IMR-90 (cell line): ENCODE results near the gene FBXW8. TPM values are rescaled to one million over a fixed set of nuclear protein-coding genes. Genes with fewer than 3 reads are reported as not detected.

Experiments used
- ATAC-seq: fragments of 200-7000 bp; cut with Tn5 transposase; 2 replicates; pipeline ENCODE4 v1.9.1; 2020; ENCODE audit warnings: low read depth, mild to moderate bottlenecking, moderate library complexity
- BruUV-seq: library from RNA; stranded (reverse); fragments of 400-500 nt; replicated peaks from 2 replicates; lab custom pipeline; 2021; lab: Mats Ljungman, UMichigan
- CTCF ChIA-PET: fragments of 300-600 bp; formaldehyde crosslinking; extraction: SDS; loops from one replicate; lab custom pipeline; 2021; ENCODE audit warnings: antibody characterized with exemption; lab: Yijun Ruan, JAX
- POLR2A ChIA-PET: fragments of 300-600 bp; sonication (Branson Sonifier 250); formaldehyde crosslinking; loops from one replicate; lab custom pipeline; 2022; ENCODE audit warnings: antibody characterized with exemption; ENCODE audit not compliant: unreplicated experiment; lab: Charles Lee
- DNase-seq: peaks from one replicate; pipeline ENCODE4 v3.0.0; 2013
- H2AFZ ChIP-seq: replicated peaks from 2 replicates; pipeline ENCODE3; 2013; ENCODE audit warnings: low read length, mild to moderate bottlenecking; ENCODE audit not compliant: poor library complexity
- H2AK5ac ChIP-seq: 2 replicates; pipeline ENCODE4 v1.6.1; 2013; ENCODE audit warnings: low read depth, low read length, inconsistent platforms
- H2AK9ac ChIP-seq: replicated peaks from 2 replicates; pipeline ENCODE3; 2013; ENCODE audit warnings: mild to moderate bottlenecking, low read depth, low read length, moderate library complexity; ENCODE audit not compliant: poor library complexity
- H2BK120ac ChIP-seq: 2 replicates; pipeline ENCODE4 v1.6.1; 2013; ENCODE audit warnings: low read depth, low read length, inconsistent platforms
- H2BK15ac ChIP-seq: 3 replicates; pipeline ENCODE4 v1.6.1; 2013; ENCODE audit warnings: low read depth, low read length, inconsistent platforms
- H2BK20ac ChIP-seq: 2 replicates; pipeline ENCODE4 v1.6.1; 2013; ENCODE audit warnings: low read depth, mild to moderate bottlenecking, inconsistent platforms, low read length, moderate library complexity
- H2BK5ac ChIP-seq: 2 replicates; pipeline ENCODE4 v1.6.1; 2013; ENCODE audit warnings: mild to moderate bottlenecking, low read depth, low read length, inconsistent platforms; ENCODE audit not compliant: poor library complexity, severe bottlenecking
- H3K14ac ChIP-seq: replicated peaks from 2 replicates; pipeline ENCODE4 v1.6.1; 2013; ENCODE audit warnings: low read depth, low read length, inconsistent platforms
- H3K18ac ChIP-seq: 2 replicates; pipeline ENCODE4 v1.6.1; 2013; ENCODE audit warnings: low read depth, low read length, control low read depth
- H3K23ac ChIP-seq: 2 replicates; pipeline ENCODE4 v1.6.1; 2013; ENCODE audit warnings: low read depth, low read length, inconsistent platforms
- H3K27ac ChIP-seq: 2 replicates; pipeline ENCODE4 v1.5.1; 2013; ENCODE audit warnings: mild to moderate bottlenecking, control low read depth, low read length; ENCODE audit not compliant: insufficient read depth
- H3K27me3 ChIP-seq: 2 replicates; pipeline ENCODE4 v1.6.1; 2013; ENCODE audit warnings: low read length; ENCODE audit not compliant: control insufficient read depth, insufficient read depth
- H3K36me3 ChIP-seq: 2 replicates; pipeline ENCODE4 v1.6.1; 2013; ENCODE audit warnings: low read length, mixed read lengths; ENCODE audit not compliant: control insufficient read depth, insufficient read depth
- H3K4ac ChIP-seq: 2 replicates; pipeline ENCODE4 v1.6.1; 2013; ENCODE audit warnings: low read depth, low read length, inconsistent platforms
- H3K4me1 ChIP-seq: 2 replicates; pipeline ENCODE4 v1.6.1; 2013; ENCODE audit warnings: low read length, mixed read lengths; ENCODE audit not compliant: control insufficient read depth, insufficient read depth
- H3K4me2 ChIP-seq: 2 replicates; pipeline ENCODE4 v1.6.1; 2013; ENCODE audit warnings: low read depth, mild to moderate bottlenecking, control low read depth, low read length, moderate library complexity
- H3K4me3 ChIP-seq: 2 replicates; pipeline ENCODE4 v1.5.1; 2013; ENCODE audit warnings: low read depth, mild to moderate bottlenecking, control low read depth, low read length, moderate library complexity; ENCODE audit not compliant: insufficient read depth
- H3K56ac ChIP-seq: 2 replicates; pipeline ENCODE4 v1.6.1; 2013; ENCODE audit warnings: low read length, inconsistent platforms; ENCODE audit not compliant: insufficient read depth; ENCODE audit errors: extremely low read depth
- H3K79me1 ChIP-seq, 2 experiments: 2 replicates each; pipeline ENCODE4 v1.6.1; 2013; ENCODE audit warnings: low read length in 2 of 2, inconsistent platforms in 1 of 2, low read depth in 1 of 2
- H3K9ac ChIP-seq: 2 replicates; pipeline ENCODE4 v1.6.1; 2013; ENCODE audit warnings: low read depth, low read length, control low read depth
- H3K9me1 ChIP-seq: 2 replicates; pipeline ENCODE4 v1.6.1; 2013; ENCODE audit warnings: low read length, inconsistent platforms; ENCODE audit not compliant: insufficient read depth
- H3K9me3 ChIP-seq: 2 replicates; pipeline ENCODE4 v1.6.1; 2013; ENCODE audit warnings: low read length; ENCODE audit not compliant: control insufficient read depth, insufficient read depth
- H4K20me1 ChIP-seq: 2 replicates; pipeline ENCODE4 v1.6.1; 2013; ENCODE audit warnings: low read length, inconsistent platforms; ENCODE audit not compliant: insufficient read depth
- H4K5ac ChIP-seq: 2 replicates; pipeline ENCODE4 v1.6.1; 2013; ENCODE audit warnings: mild to moderate bottlenecking, low read depth, low read length, control low read depth
- H4K8ac ChIP-seq, 2 experiments: 2 replicates each; pipeline ENCODE4 v1.6.1; 2013; ENCODE audit warnings: low read depth in 2 of 2, low read length in 2 of 2, control low read depth in 1 of 2, inconsistent platforms in 1 of 2
- H4K91ac ChIP-seq: 2 replicates; pipeline ENCODE4 v1.6.1; 2013; ENCODE audit warnings: low read depth, low read length, inconsistent platforms; ENCODE audit not compliant: insufficient read depth
- BHLHE40 ChIP-seq: fragments of 150-350 bp; IDR thresholded peaks from 2 replicates; pipeline ENCODE4 v1.6.1; 2016; ENCODE audit warnings: mild to moderate bottlenecking, low read depth, low read length
- CEBPB ChIP-seq: IDR thresholded peaks from 2 replicates; pipeline ENCODE4 v1.6.1; 2012; ENCODE audit warnings: low read depth, low read length, improper control_type of control experiment
- CHD1 ChIP-seq: IDR thresholded peaks from 2 replicates; pipeline ENCODE4 v1.6.1; 2012; ENCODE audit warnings: low read depth, low read length, improper control_type of control experiment
- CTCF ChIP-seq: conservative IDR thresholded peaks from 2 replicates; pipeline ENCODE4 v1.5.1; 2012; ENCODE audit warnings: mild to moderate bottlenecking, low read depth, low read length, improper control_type of control experiment
- ELK1 ChIP-seq: fragments of 150-350 bp; IDR thresholded peaks from 2 replicates; pipeline ENCODE4 v1.6.1; 2016; ENCODE audit warnings: low read depth, mild to moderate bottlenecking, low read length, moderate library complexity, borderline replicate concordance
- FOS ChIP-seq: fragments of 150-350 bp; IDR thresholded peaks from 2 replicates; pipeline ENCODE4 v1.6.1; 2016; ENCODE audit warnings: low read depth, low read length
- MAFK ChIP-seq: IDR thresholded peaks from 2 replicates; pipeline ENCODE4 v1.6.1; 2012; ENCODE audit warnings: low read depth, low read length, improper control_type of control experiment
- MAZ ChIP-seq: IDR thresholded peaks from 2 replicates; pipeline ENCODE4 v1.6.1; 2012; ENCODE audit warnings: low read depth, mild to moderate bottlenecking, low read length, improper control_type of control experiment, moderate library complexity, borderline replicate concordance
- MXI1 ChIP-seq: IDR thresholded peaks from 2 replicates; pipeline ENCODE4 v1.6.1; 2012; ENCODE audit warnings: low read depth, mild to moderate bottlenecking, low read length, moderate library complexity, borderline replicate concordance
- NFE2L2 ChIP-seq: fragments of 150-350 bp; IDR thresholded peaks from 2 replicates; pipeline ENCODE4 v1.6.1; 2016; ENCODE audit warnings: low read depth, mild to moderate bottlenecking, low read length
- POLR2A ChIP-seq: IDR thresholded peaks from 2 replicates; pipeline ENCODE4 v1.6.1; 2012; ENCODE audit warnings: mild to moderate bottlenecking, low read depth, low read length
- RAD21 ChIP-seq: IDR thresholded peaks from 2 replicates; pipeline ENCODE4 v1.6.1; 2012; ENCODE audit warnings: low read length, improper control_type of control experiment
- RCOR1 ChIP-seq: IDR thresholded peaks from 2 replicates; pipeline ENCODE4 v1.6.1; 2012; ENCODE audit warnings: mild to moderate bottlenecking, low read length, improper control_type of control experiment; ENCODE audit not compliant: insufficient replicate concordance
- RFX5 ChIP-seq: IDR thresholded peaks from 2 replicates; pipeline ENCODE4 v1.8.0; 2012; ENCODE audit warnings: low read depth, mild to moderate bottlenecking, low read length, moderate library complexity
- SMC3 ChIP-seq: fragments of 150-350 bp; IDR thresholded peaks from 2 replicates; pipeline ENCODE4 v1.6.1; 2016; ENCODE audit warnings: low read depth, mild to moderate bottlenecking, antibody characterized with exemption, low read length, moderate library complexity
- USF2 ChIP-seq: fragments of 150-350 bp; IDR thresholded peaks from 2 replicates; pipeline ENCODE4 v1.6.1; 2017; ENCODE audit warnings: mild to moderate bottlenecking, antibody characterized with exemption, low read length, low read depth
- WGBS, 2 experiments: methylation state at CpG; one replicate each; pipeline versions ENCODE4 v1.1.5 to v1.1.7; 2013; ENCODE audit warnings: missing lambda C conversion rate in 2 of 2; ENCODE audit not compliant: insufficient read length in 1 of 2; ENCODE audit errors: extremely low coverage in 2 of 2; 5-methylcytosine and 5-hydroxymethylcytosine counted together
- dilution Hi-C: fragments of 300-500 bp; cut with HindIII; formaldehyde crosslinking; loops from one replicate; pipeline ENCODE4 v1.14.3; 2018; ENCODE audit warnings: low sequenced_read_pairs; ENCODE audit not compliant: unreplicated experiment
- in situ Hi-C: fragments of 300-500 bp; cut with MboI; formaldehyde crosslinking; loops from 3 replicates; pipeline ENCODE4 v1.14.3; 2019; ENCODE audit warnings: low sequenced_read_pairs, inconsistent platforms, mixed read lengths
- intact Hi-C: fragments of 100-400 bp; cut with micrococcal nuclease; formaldehyde crosslinking; loops from 2 replicates; pipeline ENCODE4 v1.10.0; 2022
- polyA plus RNA-seq, 3 experiments: library from polyadenylated mRNA; depleted of rRNA; stranded (reverse); fragments of >200 nt; gene quantifications; 2 replicates each; pipeline ENCODE4 v1.2.3, GENCODE V29; 2012; ENCODE audit warnings: low replicate concordance in 1 of 3
- total RNA-seq: library from RNA; depleted of rRNA; stranded (reverse); fragments of >200 nt; gene quantifications from 2 replicates; pipeline ENCODE4 v1.2.3, GENCODE V29; 2012

Gene FBXW8
- total and polyA plus RNA-seq, 2 of the 4 experiments (the other 2 are of a cell fraction): 20.3 to 25.8 TPM

GRCh38 chr12:116880817-116881324 is 29.9 kb upstream of the FBXW8 start:
- H4K91ac ChIP-seq: no peak overlapping the region
- CTCF ChIA-PET: no interaction called here
- ATAC-seq (peak; percentile 74), DNase-seq (peak; percentile 45)
- no peak overlapping the region for H3K18ac ChIP-seq
- H3K9ac ChIP-seq: no peak overlapping the region
- H2BK5ac ChIP-seq: no peak overlapping the region
- peak overlapping the region; percentile 55 for H3K4me2 ChIP-seq
- no peak overlapping the region for H2BK120ac ChIP-seq
- BruUV-seq: no TSS peak
- peaks cover 81% of the 10 kb centered on the region for H3K27me3 ChIP-seq
- no peaks in the 10 kb centered on the region for H3K4me1 ChIP-seq
- no peak overlapping the region for H3K56ac ChIP-seq
- no peak overlapping the region for H2AK9ac ChIP-seq
- no peak overlapping the region for H2BK15ac ChIP-seq
- peak overlapping the region; percentile 31; the same call in 1 of the 2 replicates for H3K4me3 ChIP-seq
- dilution Hi-C loops: no loop called here
- no peak overlapping the region for H3K4ac ChIP-seq
- H3K36me3 ChIP-seq: no peaks in the 10 kb centered on the region
- no peak overlapping the region for H3K23ac ChIP-seq
- H3K9me3 ChIP-seq: no peaks in the 10 kb centered on the region
- no peak overlapping the region for H4K5ac ChIP-seq
- in situ Hi-C loops: no loop called here
- H4K8ac ChIP-seq: no peak overlapping the region
- no peak overlapping the region for H2AK5ac ChIP-seq
- 1% methylated on average over 31 of the region's 65 CpGs; no CpG with 5 or more reads in 1 of the 2 experiments for WGBS, 2 experiments
- POLR2A ChIA-PET: no interaction called here
- H3K9me1 ChIP-seq: no peaks in the 10 kb centered on the region
- H4K20me1 ChIP-seq: peaks cover 8% of the 10 kb centered on the region; the same call in 1 of the 2 replicates
- no peak overlapping the region for H2BK20ac ChIP-seq
- H3K27ac ChIP-seq: no peak overlapping the region
- TF ChIP-seq CEBPB (no peak), MAZ (no peak), USF2 (no peak), RFX5 (no peak), SMC3 (no peak), CHD1 (no peak), MAFK (no peak), RAD21 (no peak), NFE2L2 (no peak), CTCF (no peak), FOS (no peak), RCOR1 (no peak), MXI1 (no peak), BHLHE40 (no peak), POLR2A (no peak), ELK1 (no peak)
- H3K79me1 ChIP-seq: no peaks in the 10 kb centered on the region
- no peak overlapping the region for H3K14ac ChIP-seq
- intact Hi-C loops: loop anchor here (2.0 kb wide), 1 partner anchor 30 kb away; the partner anchor contains the start of gene FBXW8
- H2AFZ ChIP-seq: peak overlapping the region; percentile 78
